Brain pericyte (primary cell): Measurements from ENCODE around the gene FAM168B.
"Not testable (repeated sequence)": the region's sequence is repeated elsewhere in the genome, so short reads cannot be mapped to it uniquely, and the experiment has no call there.

Experiments
- DNase-seq: peaks from one replicate; pipeline ENCODE4 v3.0.0-alpha.2; 2012; ENCODE audit warnings: low read depth, low spot score

Gene FAM168B

DNA sequence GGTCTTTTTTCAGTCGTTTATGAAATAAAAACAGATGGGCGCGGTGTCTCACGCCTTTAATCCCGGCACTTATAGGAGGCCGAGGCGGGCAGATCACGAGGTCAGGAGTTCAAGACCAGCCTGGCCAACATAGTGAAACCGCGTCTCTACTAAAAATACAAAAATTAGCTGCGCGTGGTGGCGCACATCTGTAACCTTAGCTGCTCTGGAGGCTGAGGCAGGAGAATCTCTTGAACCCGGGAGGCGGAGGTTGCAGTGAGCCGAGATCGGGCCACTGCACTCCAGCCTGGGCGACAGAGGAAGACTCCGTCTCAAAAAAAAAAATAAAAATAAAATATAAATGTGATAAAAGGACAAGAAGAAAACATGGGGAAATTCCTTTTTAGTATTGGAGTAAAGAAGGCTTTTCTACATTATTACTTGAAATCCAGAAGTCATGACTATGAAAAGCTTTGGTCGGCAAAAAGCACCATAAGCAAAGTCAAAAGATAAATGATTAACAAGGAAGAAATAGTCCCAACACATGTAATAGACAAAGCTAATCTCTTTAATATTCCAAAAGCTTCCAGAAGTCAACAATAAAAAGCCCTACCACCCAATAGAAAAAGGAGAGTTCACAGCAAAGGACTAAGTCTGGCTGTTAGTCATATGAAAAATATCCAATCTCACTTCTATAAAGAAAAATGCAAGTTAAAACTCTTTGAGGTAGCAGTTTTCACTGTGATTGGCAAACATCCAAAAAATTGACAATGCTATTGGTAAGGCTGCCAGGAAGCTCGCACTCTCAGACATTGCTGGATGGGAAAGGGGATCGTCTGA is 1.4 kb upstream of the FAM168B start:
- DNase-seq = no peak

DNA sequence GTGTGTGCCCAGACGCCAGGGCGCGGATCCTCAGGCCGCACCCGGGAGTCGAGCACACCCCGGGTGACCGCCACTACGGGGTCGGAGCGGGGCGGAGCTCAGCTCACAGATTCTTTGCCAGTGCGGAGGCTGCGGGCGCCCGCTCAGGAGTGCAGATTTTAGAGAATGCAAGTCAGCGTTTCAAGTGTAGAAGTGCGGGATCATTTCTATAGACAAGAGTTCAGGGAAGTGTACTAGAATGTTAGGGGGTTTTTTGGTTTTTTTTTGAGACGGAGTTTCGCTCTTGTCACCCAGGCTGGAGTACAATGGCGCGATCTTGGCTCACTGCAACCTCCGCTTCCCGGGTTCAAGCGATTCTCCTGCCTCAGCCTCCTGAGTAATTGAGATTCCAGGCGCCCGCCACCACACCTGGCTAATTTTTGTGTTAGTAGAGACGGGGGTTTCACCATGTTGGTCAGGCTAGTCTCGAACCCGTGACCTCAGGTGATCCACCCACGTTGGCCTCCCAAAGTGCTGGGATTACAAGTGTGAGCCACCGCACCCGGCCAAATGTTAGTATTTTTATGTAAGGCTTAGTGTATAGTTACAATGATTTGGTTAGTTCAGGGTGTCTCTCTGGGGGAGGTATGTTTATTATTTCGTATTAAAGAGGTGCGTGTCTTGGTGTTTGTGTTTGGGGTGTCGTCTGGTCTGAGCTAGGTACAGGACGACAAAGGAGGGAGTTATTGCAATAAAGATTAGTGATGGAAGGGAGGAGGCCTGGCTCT is 619 bp upstream of the FAM168B start:
- no peak for DNase-seq

DNA sequence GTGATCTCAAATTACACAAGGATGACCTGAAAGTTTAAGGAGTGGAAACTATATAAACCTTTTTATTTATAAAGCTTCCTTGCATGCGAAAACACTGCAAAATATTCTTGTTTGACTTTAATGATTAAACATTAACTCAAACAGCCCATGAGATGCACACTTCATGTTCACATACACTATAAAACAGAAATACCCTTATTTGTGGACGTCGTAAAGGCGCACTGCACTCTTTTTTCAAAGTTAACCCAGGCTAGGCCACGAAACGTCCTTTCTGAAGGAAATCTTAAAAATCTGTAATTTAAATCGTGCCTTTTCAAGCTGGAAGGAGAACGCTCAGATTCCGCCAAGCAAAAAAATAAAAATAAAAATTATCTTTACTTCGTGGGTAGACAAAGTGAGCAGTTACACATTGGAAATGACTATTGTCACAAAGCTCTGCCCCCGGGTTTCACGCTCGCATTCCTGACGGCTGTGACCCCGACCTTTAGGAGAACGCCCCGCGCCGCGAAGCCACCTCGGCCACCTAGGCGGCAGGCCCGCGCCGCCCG is 728 bp downstream of the FAM168B start:
- no peak for DNase-seq

DNA sequence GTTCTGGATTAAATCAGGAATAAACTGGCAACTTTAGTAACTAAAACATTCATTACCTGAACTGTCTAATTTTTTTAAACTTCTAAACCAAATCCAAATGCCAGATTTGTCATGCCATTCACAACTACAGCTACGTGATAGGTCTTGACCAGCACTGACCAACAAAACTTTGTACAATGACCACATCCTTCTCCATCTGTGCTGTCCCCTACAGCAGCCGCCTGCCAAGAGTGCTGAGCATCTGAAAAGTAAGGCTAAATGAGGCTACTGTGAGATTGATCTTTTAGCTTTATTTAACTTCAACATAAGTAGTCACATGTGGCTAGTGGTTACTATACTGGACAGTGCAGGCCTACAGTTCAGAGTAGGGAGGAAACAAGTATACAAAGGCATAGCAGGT is 7.6 kb downstream of the FAM168B start:
- DNase-seq = no peak

GRCh38 chr2:131081190-131081589 is 12.1 kb downstream of the FAM168B start:
- no peak for DNase-seq

GRCh38 chr2:131079931-131080330 is 13.3 kb downstream of the FAM168B start:
- DNase-seq = not testable (repeated sequence)

- no peak for DNase-seq
These were observed 15.3 kb downstream of the FAM168B start for GRCh38 chr2:131077966-131078365.

DNA sequence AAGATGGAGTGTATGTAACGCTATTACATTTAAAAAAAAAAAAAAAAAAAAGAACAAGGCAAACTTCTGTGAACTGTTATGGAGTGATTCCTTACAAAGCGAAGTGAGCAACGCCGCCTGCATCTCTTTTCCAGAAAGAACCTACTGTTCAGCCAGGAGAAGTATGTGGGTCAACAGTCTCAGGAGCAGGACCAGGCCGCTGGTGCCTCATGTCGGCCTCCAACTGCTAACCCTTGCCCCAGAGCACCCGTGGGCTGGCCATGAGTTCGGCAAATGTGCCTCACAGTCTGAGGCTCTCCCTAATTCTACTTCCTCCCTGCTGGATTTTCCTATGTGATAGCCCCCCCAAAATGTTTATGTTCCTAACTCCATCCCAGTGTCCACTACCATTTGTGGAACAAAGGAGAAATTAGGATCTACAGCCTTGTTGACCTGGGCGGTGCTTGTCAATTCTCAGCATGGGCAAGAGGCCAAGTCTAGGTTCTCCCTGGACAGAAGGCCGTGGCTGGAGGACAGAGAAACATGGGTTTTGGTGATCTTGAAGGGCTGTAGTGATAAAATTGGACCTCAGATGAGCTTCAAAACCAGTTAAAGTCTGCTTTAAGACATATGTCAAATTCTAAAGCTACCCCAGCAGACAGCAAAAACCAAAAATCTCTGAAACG is 15.9 kb downstream of the FAM168B start:
- DNase-seq = no peak

DNA sequence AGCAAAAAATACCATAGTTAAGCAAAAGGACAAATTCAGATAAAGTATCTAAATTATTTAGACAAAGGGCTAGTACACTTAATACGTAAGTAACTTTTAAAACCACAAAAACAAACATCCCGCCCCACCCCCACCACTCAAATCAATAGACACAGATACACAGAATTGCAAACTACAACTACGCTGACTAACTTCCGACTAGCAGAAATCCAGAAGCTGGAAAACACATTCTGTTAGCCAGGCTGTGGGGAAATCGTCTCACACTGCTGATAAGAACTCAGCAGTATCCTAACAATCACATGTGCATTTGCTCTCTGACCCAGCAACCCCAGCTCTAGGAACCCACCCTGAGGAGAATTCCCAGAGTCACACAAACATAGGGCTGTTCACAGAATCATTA is 16.6 kb downstream of the FAM168B start:
- no peak for DNase-seq

DNA sequence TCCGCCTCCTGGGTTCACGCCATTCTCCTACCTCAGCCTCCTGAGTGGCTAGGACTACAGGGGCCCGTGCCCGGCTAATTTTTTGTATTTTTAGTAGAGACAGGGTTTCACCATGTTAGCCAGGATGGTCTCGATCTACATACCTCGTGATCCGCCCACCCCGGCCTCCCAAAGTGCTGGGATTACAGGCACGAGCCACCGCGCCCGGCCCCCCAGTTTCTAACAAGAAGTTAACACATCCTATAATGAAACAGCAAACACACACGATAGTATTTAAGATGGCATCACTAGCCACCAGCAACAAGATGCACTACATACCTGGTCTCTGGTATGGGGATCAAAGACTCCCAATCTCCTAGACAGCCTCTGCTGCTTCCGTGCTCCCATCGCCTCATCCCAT is 17.7 kb downstream of the FAM168B start:
- DNase-seq = not testable (repeated sequence)

GRCh38 chr2:131068172-131068571 is 25.1 kb downstream of the FAM168B start:
- not testable (repeated sequence) for DNase-seq

DNA sequence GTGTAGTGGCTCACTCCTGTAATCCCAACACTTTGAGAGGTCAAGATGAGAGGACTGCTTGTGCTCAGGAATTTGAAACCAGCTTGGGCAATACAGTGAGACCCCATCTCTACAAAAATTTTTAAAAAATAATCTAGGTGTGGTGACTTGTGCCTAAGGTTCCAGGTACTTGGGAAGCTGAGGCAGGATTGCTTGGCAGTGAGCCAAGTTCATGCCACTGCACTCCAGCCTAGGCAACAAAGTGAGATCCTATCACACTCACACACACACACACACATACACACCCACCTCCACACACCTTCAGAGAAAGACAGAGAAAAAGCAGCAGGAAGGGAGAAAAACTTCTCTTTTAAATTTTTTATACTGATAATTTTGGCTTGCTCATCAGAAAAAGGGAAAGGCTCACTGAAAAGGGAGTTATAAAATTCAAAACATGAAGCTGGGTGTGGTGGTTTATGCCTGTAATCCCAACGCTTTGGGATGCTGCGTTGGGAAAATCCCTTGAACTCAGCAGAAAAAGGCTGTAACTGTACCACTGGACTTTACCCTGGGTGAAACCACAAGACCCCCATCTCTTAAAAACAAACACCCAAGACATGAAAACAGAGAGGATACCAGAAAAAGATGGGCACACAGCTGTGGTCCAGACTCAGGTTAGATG is 25.7 kb downstream of the FAM168B start:
- DNase-seq = no peak

DNA sequence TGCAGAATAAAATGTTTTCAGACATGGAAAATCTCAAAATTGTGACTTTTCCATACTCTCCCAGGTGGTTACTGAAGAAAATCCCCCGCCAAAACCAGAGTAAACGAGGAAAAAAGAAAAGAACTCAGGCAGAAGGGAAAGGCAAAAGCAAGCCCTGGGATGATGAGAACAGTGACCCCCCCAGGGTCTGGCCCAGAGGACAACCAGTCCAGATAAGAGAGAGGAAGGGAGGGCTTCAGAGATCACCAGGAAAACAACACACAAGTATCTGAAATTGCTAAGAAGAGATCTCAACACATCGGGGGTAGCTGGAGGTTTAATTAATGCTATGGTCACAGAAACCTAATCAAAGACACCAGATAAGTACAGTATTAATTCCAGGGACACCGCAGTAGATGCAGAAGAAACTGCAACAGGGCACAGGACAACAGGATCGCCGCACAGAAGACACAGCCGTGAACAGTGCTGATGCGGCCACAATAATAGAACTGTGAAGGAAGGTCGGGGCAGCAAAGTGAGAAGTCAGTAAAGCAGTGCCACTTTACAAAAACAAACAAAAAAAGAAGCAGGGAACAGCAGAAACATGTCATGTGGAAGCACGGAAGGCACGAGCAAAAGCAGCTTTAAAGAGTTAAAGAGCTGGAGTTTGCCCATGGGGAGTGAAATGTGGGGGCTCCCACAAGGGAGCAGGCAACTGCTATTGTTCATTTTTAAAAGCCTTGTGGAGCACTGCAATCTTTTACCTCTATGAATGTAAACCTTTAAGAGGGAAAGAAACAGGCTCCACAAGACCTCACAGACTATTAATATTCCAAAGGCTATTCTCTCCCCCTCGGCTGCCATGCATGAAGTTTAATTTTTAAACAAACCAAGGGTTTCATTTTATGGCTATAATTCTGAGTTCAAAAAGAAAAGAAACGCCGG is 28.4 kb downstream of the FAM168B start:
- no peak for DNase-seq

DNA sequence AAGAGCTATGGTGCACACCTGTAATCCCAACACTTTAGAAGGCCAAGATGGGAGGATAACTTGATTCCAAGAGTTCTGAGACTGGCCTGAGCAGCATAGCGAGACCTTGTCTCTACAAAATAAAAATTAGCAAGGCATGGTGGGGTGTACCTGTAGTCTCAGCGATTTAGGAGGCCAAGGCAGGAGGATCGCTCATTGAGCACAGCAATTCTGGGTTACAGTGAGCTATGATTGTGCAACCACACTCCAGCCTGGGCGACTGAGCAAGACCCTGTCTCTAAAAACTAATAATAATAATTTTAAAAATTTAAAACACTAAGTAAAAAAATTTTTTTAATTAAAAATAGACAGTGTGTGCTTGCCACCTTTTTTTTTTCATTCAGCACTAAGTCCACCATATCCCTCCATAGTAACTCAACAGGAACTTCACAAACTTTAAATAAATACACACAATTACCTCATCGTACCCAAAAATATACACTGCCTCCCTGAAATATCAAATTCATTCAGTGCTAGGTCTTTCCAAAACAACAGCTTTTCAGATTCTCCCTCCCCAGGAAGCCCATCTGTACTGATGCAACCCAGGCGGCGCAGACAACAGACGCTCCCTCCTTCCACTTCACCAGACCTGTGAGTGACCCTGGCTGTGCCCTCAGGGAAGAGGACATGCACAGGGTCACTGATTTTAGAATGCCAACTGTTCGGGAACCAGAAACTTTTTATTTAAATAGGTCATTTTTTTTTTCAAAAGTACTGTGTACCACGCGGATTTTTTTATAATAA is 29.6 kb downstream of the FAM168B start:
- no peak for DNase-seq

GRCh38 chr2:131058920-131059319 is 34.3 kb downstream of the FAM168B start:
- no peak for DNase-seq

DNA sequence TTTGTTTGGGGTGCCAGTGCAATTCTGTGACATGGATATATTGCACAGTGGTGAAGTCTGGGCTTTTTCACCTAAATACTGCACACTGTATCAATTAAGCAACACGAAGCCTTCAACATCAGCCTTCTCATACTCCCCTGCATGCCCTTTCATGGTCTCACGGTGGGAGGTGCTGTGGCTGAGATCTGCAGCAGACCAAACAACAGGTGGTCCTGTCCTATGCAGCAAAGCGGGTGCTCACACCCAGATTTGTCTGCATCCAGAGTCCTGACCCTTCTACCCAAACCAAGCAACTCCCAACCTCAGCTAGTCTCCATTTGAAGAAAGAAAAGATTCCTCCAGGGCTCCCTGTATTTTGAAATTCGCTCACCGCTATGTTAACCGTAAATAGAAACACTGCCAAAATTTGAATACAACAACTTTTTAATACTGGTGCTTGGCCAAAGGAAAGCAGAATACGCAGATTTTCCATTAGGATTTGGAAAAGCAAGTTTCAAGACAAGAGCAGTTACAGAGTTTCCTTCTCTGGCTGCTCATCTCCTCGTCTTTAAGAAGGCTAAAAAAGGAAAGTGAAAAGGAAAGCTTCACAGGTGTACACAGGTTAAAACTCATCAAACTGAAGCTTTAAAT is 34.9 kb downstream of the FAM168B start:
- no peak for DNase-seq

DNA sequence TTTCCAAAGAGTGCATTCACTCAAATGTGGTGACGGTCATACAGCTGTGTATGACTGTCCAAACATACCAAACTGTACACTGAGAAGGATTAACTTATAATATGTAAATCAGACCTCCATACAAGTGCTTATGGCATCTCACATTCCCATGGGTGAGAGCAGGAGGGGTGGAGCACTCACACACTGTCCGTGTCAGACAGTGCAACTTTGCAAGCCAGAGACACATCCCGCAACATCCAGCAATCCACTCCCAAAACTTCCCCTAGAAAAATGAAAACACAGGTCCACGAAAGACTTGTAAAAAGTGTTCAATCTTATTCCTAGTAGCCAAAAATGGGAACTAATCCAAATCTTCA is 36.4 kb downstream of the FAM168B start:
- DNase-seq = no peak

DNA sequence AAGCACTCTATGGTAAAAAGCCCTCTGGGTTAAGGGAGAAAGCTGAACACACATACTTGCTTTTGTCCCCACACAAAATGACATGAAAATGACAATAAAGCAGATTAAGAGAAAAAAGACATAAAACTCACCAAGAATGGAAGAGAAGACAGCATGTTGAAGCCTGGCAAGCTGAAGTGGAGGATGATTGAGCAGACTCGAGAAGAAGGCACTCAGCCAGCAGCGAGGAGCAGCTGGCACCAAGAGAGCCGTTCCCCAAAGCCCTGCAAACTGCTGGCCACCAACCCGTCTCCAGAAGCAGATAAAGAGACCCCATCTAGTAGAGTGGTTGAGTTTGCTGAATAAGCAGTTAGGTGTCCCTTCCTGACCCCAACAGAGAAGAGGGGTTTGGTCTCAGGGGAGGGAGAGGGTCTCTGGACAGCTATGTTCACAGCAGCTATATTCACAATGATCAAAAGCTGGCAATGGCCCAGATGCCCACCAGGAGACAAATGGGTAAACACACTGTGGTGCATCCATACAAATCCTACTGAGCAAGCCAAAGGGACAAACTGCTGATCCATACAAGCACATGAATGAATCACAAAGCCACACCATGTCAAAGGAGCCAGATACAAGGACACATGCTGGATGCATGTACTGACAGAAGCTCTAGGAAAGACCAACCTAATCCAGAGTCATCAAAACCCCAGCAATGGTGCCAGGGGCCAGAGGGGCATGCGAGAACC is 36.9 kb downstream of the FAM168B start:
- DNase-seq = no peak
